ENCODE results near the gene PTGES2. TPM values are rescaled to one million over a fixed set of nuclear protein-coding genes. Genes with fewer than 3 reads are reported as not detected.

PTGES2 gene
- polyA plus RNA-seq, 1 experiment = 91.9 TPM

GRCh38 chr9:128106940-128107467 lies 20.5 kb downstream of the PTGES2 start:
- no peak for DNase-seq (ENCODE audit: low read depth)
- ChIA-PET CTCF (interaction anchor here (2.7 to 7.7 kb wide), 2 partner anchors 10 to 18 kb away, joined by 9 to 59 read pairs; no protein-coding TSS in a partner anchor), POLR2A (no interaction called here)
- no peak overlapping the region for H3K4me3 ChIP-seq (ENCODE audit: low read depth, low read length)
- TF ChIP-seq CTCF (IDR thresholded peaks at IDR 0.05; ENCODE audit: insufficient read depth, low read depth, low read length) = no peak
- peaks cover 50% of the 10 kb centered on the region for H3K36me3 ChIP-seq (ENCODE audit: control insufficient read depth, insufficient read depth, low read length)
- H3K27me3 ChIP-seq (ENCODE audit: control insufficient read depth, insufficient read depth, low read length) = no peaks in the 10 kb centered on the region

GRCh38 chr9:128106181-128106939 lies 21.2 kb downstream of the PTGES2 start:
- no peak for TF ChIP-seq CTCF (IDR thresholded peaks at IDR 0.05; ENCODE audit: insufficient read depth, low read depth, low read length)
- no peak overlapping the region for H3K4me3 ChIP-seq (ENCODE audit: low read depth, low read length)
- no peaks in the 10 kb centered on the region for H3K27me3 ChIP-seq (ENCODE audit: control insufficient read depth, insufficient read depth, low read length)
- peaks cover 55% of the 10 kb centered on the region for H3K36me3 ChIP-seq (ENCODE audit: control insufficient read depth, insufficient read depth, low read length)
- CTCF ChIA-PET = interaction anchor here (2.7 to 7.7 kb wide), 2 partner anchors 11 to 19 kb away, joined by 9 to 59 read pairs; no protein-coding TSS in a partner anchor
- POLR2A ChIA-PET = no interaction called here
- DNase-seq (ENCODE audit: low read depth) = no peak

- no peak for DNase-seq (ENCODE audit: low read depth)
- ChIA-PET CTCF (interaction anchor here (1.1 to 7.7 kb wide), 3 partner anchors 11 to 163 kb away, joined by 3 to 59 read pairs (median 4); no protein-coding TSS in a partner anchor), POLR2A (no interaction called here)
- H3K4me3 ChIP-seq (ENCODE audit: low read depth, low read length) = no peak overlapping the region
- H3K27me3 ChIP-seq (ENCODE audit: control insufficient read depth, insufficient read depth, low read length) = no peaks in the 10 kb centered on the region
- peaks cover 57% of the 10 kb centered on the region for H3K36me3 ChIP-seq (ENCODE audit: control insufficient read depth, insufficient read depth, low read length)
- no peak for TF ChIP-seq CTCF (IDR thresholded peaks at IDR 0.05; ENCODE audit: insufficient read depth, low read depth, low read length)
Measured at GRCh38 chr9:128105538-128106175, 21.9 kb downstream of the PTGES2 start.

- H3K4me3 ChIP-seq (ENCODE audit: low read depth, low read length) = no peak overlapping the region
- POLR2A ChIA-PET = no interaction called here
- TF ChIP-seq CTCF (IDR thresholded peaks at IDR 0.05; ENCODE audit: insufficient read depth, low read depth, low read length) = no peak
- DNase-seq (ENCODE audit: low read depth) = no peak
- CTCF ChIA-PET = interaction anchor here (1.4 to 7.7 kb wide), 2 partner anchors 13 to 162 kb away, joined by 4 to 59 read pairs; no protein-coding TSS in a partner anchor
- peaks cover 58% of the 10 kb centered on the region for H3K36me3 ChIP-seq (ENCODE audit: control insufficient read depth, insufficient read depth, low read length)
- H3K27me3 ChIP-seq (ENCODE audit: control insufficient read depth, insufficient read depth, low read length) = no peaks in the 10 kb centered on the region
Measured at GRCh38 chr9:128104171-128104618, 23.3 kb downstream of the PTGES2 start.

- ChIA-PET POLR2A (no interaction called here), CTCF (interaction anchor here (1.3 to 7.7 kb wide), 2 partner anchors 13 to 19 kb away, joined by 3 to 59 read pairs; no protein-coding TSS in a partner anchor)
- no peak for DNase-seq (ENCODE audit: low read depth)
- no peak for TF ChIP-seq CTCF (IDR thresholded peaks at IDR 0.05; ENCODE audit: insufficient read depth, low read depth, low read length)
- H3K4me3 ChIP-seq (ENCODE audit: low read depth, low read length) = no peak overlapping the region
- H3K27me3 ChIP-seq (ENCODE audit: control insufficient read depth, insufficient read depth, low read length) = no peaks in the 10 kb centered on the region
- peaks cover 57% of the 10 kb centered on the region for H3K36me3 ChIP-seq (ENCODE audit: control insufficient read depth, insufficient read depth, low read length)
Measured at GRCh38 chr9:128103589-128103962, 24.0 kb downstream of the PTGES2 start.
